Esophagus muscularis mucosa (tissue), 3 donors: ENCODE results near the gene ADAMTS9.

Experiments
- POLR2A ChIP-seq: fragments of 450-650 bp; IDR thresholded peaks from one replicate; pipeline ENCODE4 v1.6.1; 2017; ENCODE audit warnings: antibody characterized with exemption, moderate library complexity, mild to moderate bottlenecking, low read depth
- TF ChIP-seq, protein P1 (sequence below), 3 experiments: fragments of 200-600 bp in 2 of 3; fragments of 450-650 bp in 1 of 3; sonication (generic) in 2 of 3; IDR thresholded peaks; one replicate each; pipeline ENCODE4 v1.5.1; 2017 to 2019; ENCODE audit warnings: antibody characterized with exemption in 3 of 3, mild to moderate bottlenecking in 2 of 3, moderate library complexity in 1 of 3

DNA sequence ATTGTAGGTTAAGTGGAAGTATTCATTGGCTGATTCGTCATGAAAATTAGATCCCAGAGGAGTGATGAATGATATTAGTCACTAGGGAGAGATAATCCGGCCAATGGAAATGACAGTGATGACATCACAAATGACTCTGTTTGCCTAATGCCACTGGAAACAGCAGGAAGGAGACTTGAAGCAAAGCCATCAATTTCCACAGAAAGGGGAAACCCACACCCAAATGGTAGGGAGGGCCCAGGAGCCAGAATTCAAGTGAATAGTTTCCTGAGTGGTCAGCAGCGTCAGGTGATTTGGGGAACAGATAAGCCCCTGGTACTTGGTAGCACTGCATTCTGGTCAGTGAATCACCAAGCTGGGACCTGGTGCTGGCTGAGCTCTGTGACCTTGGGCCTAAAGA, 3.3 kb upstream of the ADAMTS9 start:
- TF ChIP-seq, protein P1, sequence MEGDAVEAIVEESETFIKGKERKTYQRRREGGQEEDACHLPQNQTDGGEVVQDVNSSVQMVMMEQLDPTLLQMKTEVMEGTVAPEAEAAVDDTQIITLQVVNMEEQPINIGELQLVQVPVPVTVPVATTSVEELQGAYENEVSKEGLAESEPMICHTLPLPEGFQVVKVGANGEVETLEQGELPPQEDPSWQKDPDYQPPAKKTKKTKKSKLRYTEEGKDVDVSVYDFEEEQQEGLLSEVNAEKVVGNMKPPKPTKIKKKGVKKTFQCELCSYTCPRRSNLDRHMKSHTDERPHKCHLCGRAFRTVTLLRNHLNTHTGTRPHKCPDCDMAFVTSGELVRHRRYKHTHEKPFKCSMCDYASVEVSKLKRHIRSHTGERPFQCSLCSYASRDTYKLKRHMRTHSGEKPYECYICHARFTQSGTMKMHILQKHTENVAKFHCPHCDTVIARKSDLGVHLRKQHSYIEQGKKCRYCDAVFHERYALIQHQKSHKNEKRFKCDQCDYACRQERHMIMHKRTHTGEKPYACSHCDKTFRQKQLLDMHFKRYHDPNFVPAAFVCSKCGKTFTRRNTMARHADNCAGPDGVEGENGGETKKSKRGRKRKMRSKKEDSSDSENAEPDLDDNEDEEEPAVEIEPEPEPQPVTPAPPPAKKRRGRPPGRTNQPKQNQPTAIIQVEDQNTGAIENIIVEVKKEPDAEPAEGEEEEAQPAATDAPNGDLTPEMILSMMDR (IDR thresholded peaks at IDR 0.05): no peak
- TF ChIP-seq POLR2A: no peak
